Loucy (cell line): ENCODE measurements around the gene OR6Y1.

Experiments
- H2AFZ ChIP-seq: fragments of 200-600 bp; sonication (generic); 2 replicates; pipeline ENCODE4 v1.6.0; 2016; ENCODE audit warnings: antibody characterized with exemption, mild to moderate bottlenecking, low read length, moderate library complexity
- H3F3A ChIP-seq: fragments of 200-600 bp; 2 replicates; pipeline ENCODE4 v1.6.0; 2016; ENCODE audit warnings: antibody characterized with exemption, low read depth, mild to moderate bottlenecking
- H3K27me3 ChIP-seq: fragments of 200-600 bp; sonication (generic); 2 replicates; pipeline ENCODE4 v1.6.1; 2014; ENCODE audit warnings: low read length, mild to moderate bottlenecking; ENCODE audit not compliant: insufficient read depth, poor library complexity, severe bottlenecking
- H3K36me3 ChIP-seq: fragments of 200-600 bp; sonication (generic); 2 replicates; pipeline ENCODE4 v1.6.1; 2016; ENCODE audit warnings: low read length; ENCODE audit not compliant: insufficient read depth
- H3K4me1 ChIP-seq: fragments of 200-600 bp; sonication (generic); 2 replicates; pipeline ENCODE4 v1.5.1; 2014; ENCODE audit warnings: low read length, mild to moderate bottlenecking; ENCODE audit not compliant: insufficient read depth, poor library complexity, severe bottlenecking
- H3K4me2 ChIP-seq: fragments of 200-600 bp; sonication (generic); 2 replicates; pipeline ENCODE4 v1.6.0; 2014; ENCODE audit warnings: antibody characterized with exemption, low read length, low read depth, mild to moderate bottlenecking; ENCODE audit not compliant: poor library complexity, severe bottlenecking
- H3K4me3 ChIP-seq: fragments of 200-600 bp; sonication (generic); 2 replicates; pipeline ENCODE4 v1.5.1; 2014; ENCODE audit warnings: low read length, mild to moderate bottlenecking, mixed read lengths; ENCODE audit not compliant: poor library complexity, severe bottlenecking
- H3K79me2 ChIP-seq: fragments of 200-600 bp; sonication (generic); 2 replicates; pipeline ENCODE4 v1.6.1; 2014; ENCODE audit warnings: low read length; ENCODE audit not compliant: insufficient read depth
- H3K9ac ChIP-seq: fragments of 200-600 bp; sonication (generic); 2 replicates; pipeline ENCODE4 v1.6.0; 2014; ENCODE audit warnings: mild to moderate bottlenecking, low read depth, low read length, moderate library complexity; ENCODE audit not compliant: poor library complexity, severe bottlenecking
- H3K9me2 ChIP-seq: fragments of 200-600 bp; sonication (generic); replicated peaks from 2 replicates; pipeline ENCODE4 v1.6.1; 2016; ENCODE audit warnings: low read depth, low read length, mixed read lengths
- H3K9me3 ChIP-seq: fragments of 200-600 bp; sonication (generic); 2 replicates; pipeline ENCODE4 v1.6.1; 2014; ENCODE audit warnings: mild to moderate bottlenecking, antibody characterized with exemption, low read length, low read depth; ENCODE audit not compliant: insufficient read depth
- H4K20me1 ChIP-seq: fragments of 200-600 bp; sonication (generic); 2 replicates; pipeline ENCODE4 v1.6.0; 2014; ENCODE audit warnings: antibody characterized with exemption, low read length, mild to moderate bottlenecking; ENCODE audit not compliant: insufficient read depth, poor library complexity, severe bottlenecking
- EZH2phosphoT487 ChIP-seq: fragments of 200-600 bp; IDR thresholded peaks from 2 replicates; pipeline ENCODE4 v1.6.1; 2018; ENCODE audit warnings: antibody characterized with exemption, mild to moderate bottlenecking, moderate library complexity, borderline replicate concordance
- TF ChIP-seq, protein P1 (sequence below): fragments of 200-600 bp; sonication (generic); conservative IDR thresholded peaks from 2 replicates; pipeline ENCODE4 v1.5.1; 2014; ENCODE audit warnings: mild to moderate bottlenecking, antibody characterized with exemption, low read length

The OR6Y1 gene

DNA sequence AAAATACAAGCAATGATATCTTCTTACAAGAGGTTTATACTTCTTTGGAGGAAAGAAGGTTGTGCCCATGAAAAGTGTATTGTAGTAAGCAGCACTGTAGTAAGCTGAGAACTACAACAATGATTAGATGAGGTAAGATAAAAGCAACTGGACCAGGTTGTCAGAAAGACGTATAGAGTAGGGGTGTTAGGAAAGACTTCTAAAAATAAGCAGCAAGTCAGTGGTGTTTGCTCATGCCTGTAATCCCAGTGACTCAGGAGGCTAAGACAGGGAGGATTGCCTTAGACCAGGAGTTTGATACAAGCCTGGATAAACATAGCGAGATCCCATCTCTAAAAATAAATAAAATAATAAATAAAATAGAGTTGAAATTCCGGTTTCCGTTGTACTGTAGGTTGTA lies 29.8 kb upstream of the OR6Y1 start:
- H3K36me3 ChIP-seq: no peaks in the 10 kb centered on the region
- H4K20me1 ChIP-seq: no peaks in the 10 kb centered on the region
- no peaks in the 10 kb centered on the region; the same call in 1 of the 2 replicates for H3K9me3 ChIP-seq
- no peak overlapping the region for H2AFZ ChIP-seq
- H3K9ac ChIP-seq: no peak overlapping the region
- H3K9me2 ChIP-seq: no peaks in the 10 kb centered on the region
- H3K27me3 ChIP-seq: no peaks in the 10 kb centered on the region
- TF ChIP-seq EZH2phosphoT487: no peak
- TF ChIP-seq, protein P1, sequence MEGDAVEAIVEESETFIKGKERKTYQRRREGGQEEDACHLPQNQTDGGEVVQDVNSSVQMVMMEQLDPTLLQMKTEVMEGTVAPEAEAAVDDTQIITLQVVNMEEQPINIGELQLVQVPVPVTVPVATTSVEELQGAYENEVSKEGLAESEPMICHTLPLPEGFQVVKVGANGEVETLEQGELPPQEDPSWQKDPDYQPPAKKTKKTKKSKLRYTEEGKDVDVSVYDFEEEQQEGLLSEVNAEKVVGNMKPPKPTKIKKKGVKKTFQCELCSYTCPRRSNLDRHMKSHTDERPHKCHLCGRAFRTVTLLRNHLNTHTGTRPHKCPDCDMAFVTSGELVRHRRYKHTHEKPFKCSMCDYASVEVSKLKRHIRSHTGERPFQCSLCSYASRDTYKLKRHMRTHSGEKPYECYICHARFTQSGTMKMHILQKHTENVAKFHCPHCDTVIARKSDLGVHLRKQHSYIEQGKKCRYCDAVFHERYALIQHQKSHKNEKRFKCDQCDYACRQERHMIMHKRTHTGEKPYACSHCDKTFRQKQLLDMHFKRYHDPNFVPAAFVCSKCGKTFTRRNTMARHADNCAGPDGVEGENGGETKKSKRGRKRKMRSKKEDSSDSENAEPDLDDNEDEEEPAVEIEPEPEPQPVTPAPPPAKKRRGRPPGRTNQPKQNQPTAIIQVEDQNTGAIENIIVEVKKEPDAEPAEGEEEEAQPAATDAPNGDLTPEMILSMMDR: no peak
- H3F3A ChIP-seq: no peaks in the 10 kb centered on the region
- no peak overlapping the region for H3K4me2 ChIP-seq
- H3K79me2 ChIP-seq: no peaks in the 10 kb centered on the region
- no peaks in the 10 kb centered on the region for H3K4me1 ChIP-seq
- no peak overlapping the region for H3K4me3 ChIP-seq

DNA sequence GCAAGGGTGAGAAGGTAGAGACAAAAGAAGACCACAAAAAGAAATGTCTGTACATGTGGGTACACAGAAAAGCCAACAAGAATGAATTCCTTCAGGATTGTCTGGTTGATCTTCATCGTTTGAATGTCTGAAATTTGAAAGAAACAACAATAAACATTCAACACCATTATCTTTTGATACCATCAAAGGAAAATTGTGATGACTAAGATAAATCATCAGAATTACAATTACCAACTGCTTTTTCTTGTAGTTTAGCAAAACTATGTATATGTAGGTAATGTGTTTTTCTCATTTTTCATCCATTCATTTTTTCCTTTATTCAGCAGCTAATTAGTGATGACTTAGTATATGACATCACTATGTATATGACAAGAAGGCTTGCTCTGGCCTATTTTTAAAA lies 25.5 kb upstream of the OR6Y1 start, which contains the start of gene OR10X1:
OR10X1 (minus strand) TSS at position 167 of the 400 bp plus-strand sequence; CDS start at position 167, 0 bp downstream.
- Histone ChIP-seq H3K9me2 (no peaks in the 10 kb centered on the region), H2AFZ (no peak within 1 kb of the TSS), H4K20me1 (no peaks in the 10 kb centered on the region), H3K9me3 (no peaks in the 10 kb centered on the region), H3F3A (no peaks in the 10 kb centered on the region), H3K4me3 (no peak within 1 kb of the TSS), H3K4me1 (no peaks in the 10 kb centered on the region), H3K79me2 (no peaks in the 10 kb centered on the region), H3K9ac (no peak within 1 kb of the TSS), H3K4me2 (no peak within 1 kb of the TSS), H3K27me3 (no peaks in the 10 kb centered on the region), H3K36me3 (no peaks in the 10 kb centered on the region)
- no peak for TF ChIP-seq EZH2phosphoT487
- TF ChIP-seq, protein P1: no peak

DNA sequence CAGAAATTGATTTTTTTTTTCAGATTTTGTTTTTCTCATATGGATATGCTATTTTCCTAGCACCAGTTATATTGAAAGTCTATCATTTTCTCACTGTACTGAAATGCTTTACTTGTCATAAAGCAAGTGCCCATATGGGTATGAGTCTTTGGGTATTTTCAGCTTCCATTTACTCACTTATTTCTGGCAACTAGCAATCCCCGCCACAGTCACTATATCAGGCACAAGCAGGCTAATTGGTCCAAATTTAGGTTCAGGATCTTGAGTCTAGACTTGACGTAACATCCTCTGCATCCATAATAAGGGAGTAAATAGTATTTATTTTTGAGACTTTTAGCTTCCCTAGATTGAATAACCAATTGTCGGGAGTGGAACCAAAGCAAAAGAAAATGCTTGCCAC lies 23.4 kb upstream of the OR6Y1 start:
- H3K4me1 ChIP-seq: no peaks in the 10 kb centered on the region
- no peaks in the 10 kb centered on the region for H3K9me3 ChIP-seq
- no peak overlapping the region for H3K4me2 ChIP-seq
- H2AFZ ChIP-seq: no peak overlapping the region
- no peak overlapping the region for H3K9ac ChIP-seq
- TF ChIP-seq, protein P1: no peak
- TF ChIP-seq EZH2phosphoT487: no peak
- H4K20me1 ChIP-seq: no peaks in the 10 kb centered on the region
- no peaks in the 10 kb centered on the region for H3F3A ChIP-seq
- no peak overlapping the region for H3K4me3 ChIP-seq
- H3K9me2 ChIP-seq: no peaks in the 10 kb centered on the region
- H3K36me3 ChIP-seq: no peaks in the 10 kb centered on the region
- H3K79me2 ChIP-seq: no peaks in the 10 kb centered on the region
- H3K27me3 ChIP-seq: no peaks in the 10 kb centered on the region
